Mucosa of rectum (tissue), 2 donors: ENCODE data around the gene RHBG.

Source experiments
- H3K27ac ChIP-seq, 2 donors: one replicate each; pipeline ENCODE4 v1.7.0; 2013; ENCODE audit warnings: inconsistent platforms in 2 of 2, low read depth in 2 of 2, low read length in 2 of 2
- H3K27me3 ChIP-seq, 2 donors: one replicate each; pipeline ENCODE4 v1.7.0; 2013; ENCODE audit warnings: low read length in 2 of 2; ENCODE audit not compliant: control insufficient read depth in 2 of 2, insufficient read depth in 2 of 2
- H3K36me3 ChIP-seq, 2 donors: one replicate each; pipeline ENCODE4 v1.7.0; 2013; ENCODE audit warnings: low read length in 2 of 2; ENCODE audit not compliant: control insufficient read depth in 2 of 2, insufficient read depth in 2 of 2
- H3K4me1 ChIP-seq, 2 donors: one replicate each; pipeline ENCODE4 v1.7.0; 2013; ENCODE audit warnings: low read length in 2 of 2, mild to moderate bottlenecking in 1 of 2; ENCODE audit not compliant: control insufficient read depth in 2 of 2, insufficient read depth in 2 of 2
- H3K4me3 ChIP-seq, 2 donors: one replicate each; pipeline ENCODE4 v1.7.0; 2013; ENCODE audit warnings: low read length in 2 of 2
- H3K9ac ChIP-seq, 2 donors: one replicate each; pipeline ENCODE4 v1.7.0; 2013; ENCODE audit warnings: low read length in 2 of 2, low read depth in 1 of 2, mild to moderate bottlenecking in 1 of 2
- H3K9me3 ChIP-seq, 2 donors: one replicate each; pipeline ENCODE4 v1.7.0; 2013; ENCODE audit warnings: low read length in 2 of 2; ENCODE audit not compliant: control insufficient read depth in 2 of 2
- donor health status: healthy.
- donor health status: Normal muscosa, but diverticular disease.

Gene RHBG

GRCh38 chr1:156423422-156424352 is 54.7 kb downstream of the RHBG start:
- Histone ChIP-seq H3K9ac (no peak overlapping the region), H3K27ac (no peak overlapping the region), H3K27me3 (peaks cover 81 to 88% of the 10 kb centered on the region in 2 donors), H3K4me1 (peaks cover 16 to 17% of the 10 kb centered on the region in 2 donors), H3K9me3 (no peaks in the 10 kb centered on the region), H3K36me3 (no peaks in the 10 kb centered on the region), H3K4me3 (no peak overlapping the region)

GRCh38 chr1:156424806-156425432 is 55.9 kb downstream of the RHBG start:
- H3K4me3 ChIP-seq = no peak overlapping the region
- H3K9ac ChIP-seq = no peak overlapping the region
- H3K36me3 ChIP-seq = no peaks in the 10 kb centered on the region
- peaks cover 81 to 87% of the 10 kb centered on the region in 2 donors for H3K27me3 ChIP-seq
- H3K4me1 ChIP-seq = peaks cover 14% of the 10 kb centered on the region in 2 donors
- H3K27ac ChIP-seq = no peak overlapping the region
- H3K9me3 ChIP-seq = no peaks in the 10 kb centered on the region

- no peak overlapping the region for H3K27ac ChIP-seq
- H3K36me3 ChIP-seq = no peaks in the 10 kb centered on the region
- H3K4me1 ChIP-seq = peaks cover 4 to 5% of the 10 kb centered on the region in 2 donors
- H3K9me3 ChIP-seq = no peaks in the 10 kb centered on the region
- H3K27me3 ChIP-seq = peaks cover 77 to 83% of the 10 kb centered on the region in 2 donors
- no peak overlapping the region for H3K4me3 ChIP-seq
- no peak overlapping the region for H3K9ac ChIP-seq
These were observed 56.9 kb downstream of the RHBG start for GRCh38 chr1:156425943-156426342.

GRCh38 chr1:156427957-156428356 is 58.9 kb downstream of the RHBG start:
- H3K27me3 ChIP-seq = peaks cover 76 to 84% of the 10 kb centered on the region in 2 donors
- H3K9ac ChIP-seq = no peak overlapping the region
- H3K9me3 ChIP-seq = no peaks in the 10 kb centered on the region
- H3K4me1 ChIP-seq = no peaks in the 10 kb centered on the region
- H3K4me3 ChIP-seq = no peak overlapping the region
- no peaks in the 10 kb centered on the region for H3K36me3 ChIP-seq
- H3K27ac ChIP-seq = no peak overlapping the region

GRCh38 chr1:156428746-156429288 is 59.8 kb downstream of the RHBG start:
- no peak overlapping the region for H3K4me3 ChIP-seq
- H3K27me3 ChIP-seq = peaks cover 77 to 83% of the 10 kb centered on the region in 2 donors
- H3K4me1 ChIP-seq = no peaks in the 10 kb centered on the region
- no peak overlapping the region for H3K9ac ChIP-seq
- H3K27ac ChIP-seq = no peak overlapping the region
- H3K9me3 ChIP-seq = no peaks in the 10 kb centered on the region
- no peaks in the 10 kb centered on the region for H3K36me3 ChIP-seq

GRCh38 chr1:156429313-156430060 is 60.5 kb downstream of the RHBG start:
- Histone ChIP-seq H3K27ac (no peak overlapping the region), H3K9ac (no peak overlapping the region), H3K9me3 (no peaks in the 10 kb centered on the region), H3K27me3 (peaks cover 82 to 83% of the 10 kb centered on the region in 2 donors), H3K36me3 (no peaks in the 10 kb centered on the region), H3K4me1 (no peaks in the 10 kb centered on the region), H3K4me3 (no peak overlapping the region)

GRCh38 chr1:156430303-156430702 is 61.3 kb downstream of the RHBG start:
- Histone ChIP-seq H3K4me3 (no peak overlapping the region), H3K36me3 (no peaks in the 10 kb centered on the region), H3K4me1 (peaks cover 0 to 1% of the 10 kb centered on the region in 2 donors), H3K27me3 (peaks cover 82 to 83% of the 10 kb centered on the region in 2 donors), H3K27ac (no peak overlapping the region), H3K9ac (no peak overlapping the region), H3K9me3 (no peaks in the 10 kb centered on the region)

GRCh38 chr1:156430866-156431265 is 61.9 kb downstream of the RHBG start:
- Histone ChIP-seq H3K9me3 (no peaks in the 10 kb centered on the region), H3K27ac (no peak overlapping the region), H3K9ac (no peak overlapping the region), H3K4me3 (no peak overlapping the region), H3K27me3 (peaks cover 83 to 84% of the 10 kb centered on the region in 2 donors), H3K36me3 (no peaks in the 10 kb centered on the region), H3K4me1 (peaks cover 0 to 3% of the 10 kb centered on the region in 2 donors)

GRCh38 chr1:156431366-156431765 is 62.4 kb downstream of the RHBG start:
- Histone ChIP-seq H3K27me3 (peaks cover 81 to 82% of the 10 kb centered on the region in 2 donors), H3K27ac (no peak overlapping the region), H3K9ac (no peak overlapping the region), H3K36me3 (no peaks in the 10 kb centered on the region), H3K9me3 (no peaks in the 10 kb centered on the region), H3K4me3 (no peak overlapping the region), H3K4me1 (peaks cover 3 to 4% of the 10 kb centered on the region in 2 donors)
